DOHH2 (cell line): ENCODE data around the gene SLC9A9.
A peak's percentile ranks its signal among the peaks of the same experiment; 100 is the strongest.

Experiments
- H3F3A ChIP-seq: fragments of 200-600 bp; sonication (generic), shearing (Covaris generic); 2 replicates; pipeline ENCODE4 v1.6.0; 2016; ENCODE audit warnings: antibody characterized with exemption, mild to moderate bottlenecking; ENCODE audit not compliant: control insufficient read depth, insufficient read depth
- H3K27ac ChIP-seq: fragments of 200-600 bp; sonication (generic); 2 replicates; pipeline ENCODE4 v1.5.1; 2014; ENCODE audit warnings: low read depth, mild to moderate bottlenecking, low read length, moderate library complexity
- H3K27me3 ChIP-seq: fragments of 200-600 bp; sonication (generic); 2 replicates; pipeline ENCODE4 v1.6.1; 2014; ENCODE audit warnings: mild to moderate bottlenecking, low read length, mixed read lengths; ENCODE audit not compliant: control insufficient read depth
- H3K36me3 ChIP-seq: fragments of 200-600 bp; sonication (generic); 2 replicates; pipeline ENCODE4 v1.6.1; 2014; ENCODE audit warnings: mild to moderate bottlenecking, low read length, moderate library complexity, mixed read lengths; ENCODE audit not compliant: control insufficient read depth
- H3K4me1 ChIP-seq: fragments of 200-600 bp; sonication (generic); 2 replicates; pipeline ENCODE4 v1.6.1; 2014; ENCODE audit warnings: mild to moderate bottlenecking, low read length, mixed read lengths; ENCODE audit not compliant: control insufficient read depth
- H3K4me2 ChIP-seq: fragments of 200-600 bp; sonication (generic); 2 replicates; pipeline ENCODE4 v1.6.0; 2014; ENCODE audit warnings: mild to moderate bottlenecking, low read length, moderate library complexity
- H3K4me3 ChIP-seq: fragments of 200-600 bp; sonication (generic); 2 replicates; pipeline ENCODE4 v1.5.1; 2014; ENCODE audit warnings: mild to moderate bottlenecking, low read length, mixed read lengths
- H3K79me2 ChIP-seq: fragments of 200-600 bp; sonication (generic); 2 replicates; pipeline ENCODE4 v1.6.1; 2014; ENCODE audit warnings: mild to moderate bottlenecking, low read length, mixed read lengths; ENCODE audit not compliant: control insufficient read depth
- H3K9me2 ChIP-seq: fragments of 200-600 bp; sonication (generic); replicated peaks from 2 replicates; pipeline ENCODE4 v1.6.1; 2014; ENCODE audit warnings: mild to moderate bottlenecking, low read length, mixed read lengths; ENCODE audit not compliant: control insufficient read depth
- H3K9me3 ChIP-seq: fragments of 200-600 bp; sonication (generic); 2 replicates; pipeline ENCODE4 v1.6.1; 2014; ENCODE audit warnings: antibody characterized with exemption, low read length, mixed read lengths; ENCODE audit not compliant: control insufficient read depth, insufficient read depth
- H4K20me1 ChIP-seq: fragments of 200-600 bp; sonication (generic); 2 replicates; pipeline ENCODE4 v1.6.0; 2014; ENCODE audit warnings: low read depth, mild to moderate bottlenecking, antibody characterized with exemption, low read length, moderate library complexity; ENCODE audit not compliant: control insufficient read depth, insufficient read depth
- CTCF ChIP-seq: fragments of 200-600 bp; sonication (generic); IDR thresholded peaks from one replicate; pipeline ENCODE4 v1.5.1; 2014; ENCODE audit warnings: antibody characterized with exemption, mild to moderate bottlenecking, low read depth, low read length; ENCODE audit not compliant: poor library complexity, severe bottlenecking
- EZH2phosphoT487 ChIP-seq: fragments of 200-600 bp; sonication (generic); IDR thresholded peaks from 2 replicates; pipeline ENCODE4 v1.6.1; 2017; ENCODE audit warnings: borderline replicate concordance, mild to moderate bottlenecking, antibody characterized with exemption, low read length, moderate library complexity, mixed read lengths

Gene SLC9A9

GRCh38 chr3:143895805-143896204 lies 47.5 kb upstream of the SLC9A9 start:
- no peaks in the 10 kb centered on the region for H3K9me2 ChIP-seq

GRCh38 chr3:143888846-143889245 lies 40.6 kb upstream of the SLC9A9 start:
- Histone ChIP-seq H3K4me3 (no peak overlapping the region), H3K27me3 (peaks cover 18% of the 10 kb centered on the region), H3K36me3 (no peaks in the 10 kb centered on the region), H3K9me3 (no peaks in the 10 kb centered on the region), H3K4me1 (no peaks in the 10 kb centered on the region), H3K79me2 (no peaks in the 10 kb centered on the region), H4K20me1 (no peaks in the 10 kb centered on the region), H3K9me2 (no peaks in the 10 kb centered on the region), H3K27ac (no peak overlapping the region), H3K4me2 (no peak overlapping the region), H3F3A (no peaks in the 10 kb centered on the region)
- TF ChIP-seq CTCF (no peak), EZH2phosphoT487 (no peak)

More at GRCh38 chr3:143895805-143896204, 47.5 kb upstream of the SLC9A9 start:
- Histone ChIP-seq H3K9me3 (no peaks in the 10 kb centered on the region), H3F3A (no peaks in the 10 kb centered on the region), H3K27me3 (peaks cover 9% of the 10 kb centered on the region; the same call in 1 of the 2 replicates), H3K4me3 (no peak overlapping the region), H3K36me3 (no peaks in the 10 kb centered on the region), H3K27ac (no peak overlapping the region), H4K20me1 (no peaks in the 10 kb centered on the region), H3K4me2 (no peak overlapping the region), H3K4me1 (no peaks in the 10 kb centered on the region), H3K79me2 (no peaks in the 10 kb centered on the region)
- TF ChIP-seq EZH2phosphoT487 (no peak), CTCF (peak; percentile 31)

- H3K27me3 ChIP-seq = peaks cover 18% of the 10 kb centered on the region
Measured at GRCh38 chr3:143888166-143888565, 39.9 kb upstream of the SLC9A9 start.

More at GRCh38 chr3:143888166-143888565, 39.9 kb upstream of the SLC9A9 start:
- Histone ChIP-seq H3F3A (no peaks in the 10 kb centered on the region), H4K20me1 (no peaks in the 10 kb centered on the region), H3K36me3 (no peaks in the 10 kb centered on the region), H3K79me2 (no peaks in the 10 kb centered on the region), H3K9me3 (no peaks in the 10 kb centered on the region), H3K4me1 (no peaks in the 10 kb centered on the region), H3K9me2 (no peaks in the 10 kb centered on the region), H3K4me2 (no peak overlapping the region), H3K27ac (no peak overlapping the region), H3K4me3 (no peak overlapping the region)
- no peak for TF ChIP-seq EZH2phosphoT487
- no peak for TF ChIP-seq CTCF
